GM19468 (cell line): ENCODE results near the gene MAST4.

Source experiments
- ATAC-seq: cut with Tn5 transposase; IDR thresholded peaks from one replicate; pipeline ENCODE4 v1.9.1; 2021; ENCODE audit warnings: mild to moderate bottlenecking, moderate library complexity, moderate number of reproducible peaks; ENCODE audit not compliant: unreplicated experiment; ENCODE audit errors: extremely low read depth

The MAST4 gene

DNA sequence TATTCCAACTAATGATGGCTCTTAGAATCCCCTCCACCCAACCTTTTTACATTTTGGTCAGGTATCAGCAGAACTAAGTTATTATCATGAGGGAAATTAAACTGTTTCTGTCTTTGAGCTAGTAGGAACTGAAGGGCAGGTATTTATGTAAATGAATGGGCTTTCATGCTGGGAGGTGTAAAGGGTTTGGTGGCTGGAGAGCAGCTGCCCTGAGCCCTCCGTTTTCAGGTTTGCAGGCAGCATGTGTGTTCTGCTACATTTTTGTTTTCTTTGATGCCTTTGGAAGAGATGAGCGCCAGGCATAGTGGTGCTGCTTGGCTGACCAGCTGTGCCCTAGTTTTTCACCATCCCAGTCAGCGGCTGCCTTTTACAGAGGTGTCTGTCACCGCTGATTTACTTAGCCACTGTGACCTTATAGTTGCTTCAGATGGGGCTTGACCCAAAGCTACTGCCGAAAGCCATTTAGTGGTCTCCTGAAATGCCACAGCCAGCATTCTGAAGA, 231.9 kb downstream of the MAST4 start:
- ATAC-seq, result no peak

DNA sequence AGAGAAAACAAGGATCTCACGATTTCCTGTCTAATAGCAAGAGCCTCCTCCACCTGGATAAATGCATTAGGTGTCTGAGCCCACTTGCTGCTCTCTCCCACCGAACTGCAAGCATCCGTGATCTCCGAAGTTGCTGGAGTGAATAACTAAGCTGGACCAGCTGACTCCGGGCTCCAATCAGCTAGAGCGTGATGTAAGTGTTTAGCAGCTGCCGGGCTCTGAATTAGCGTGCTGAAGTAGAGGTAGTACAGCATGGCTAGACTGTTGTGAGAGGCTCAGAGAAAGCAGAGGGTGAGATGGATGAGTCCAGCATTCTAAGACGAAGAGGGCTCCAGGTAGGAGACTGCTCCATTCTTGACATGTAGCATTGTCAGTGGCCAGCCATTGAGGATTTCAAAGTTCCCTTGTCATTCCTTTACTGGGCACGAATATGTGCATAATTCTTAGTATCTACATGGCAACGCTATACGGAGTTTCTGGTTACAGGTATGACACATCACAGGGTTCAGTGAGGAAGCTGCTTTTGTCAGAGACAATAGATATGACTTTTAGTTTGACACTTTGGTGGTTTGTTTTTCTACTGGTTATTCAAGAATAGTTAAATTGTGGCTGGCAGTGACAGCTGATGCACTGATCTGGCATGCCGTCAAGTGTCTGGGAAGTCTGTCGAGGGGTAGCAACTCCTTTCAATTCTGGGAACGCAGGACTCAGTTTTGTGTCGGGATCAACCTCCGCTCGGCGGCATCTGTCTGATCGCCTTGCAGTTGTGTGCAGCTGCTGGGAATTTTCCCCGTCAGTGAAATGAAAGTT, 232.6 kb downstream of the MAST4 start:
- no peak for ATAC-seq

DNA sequence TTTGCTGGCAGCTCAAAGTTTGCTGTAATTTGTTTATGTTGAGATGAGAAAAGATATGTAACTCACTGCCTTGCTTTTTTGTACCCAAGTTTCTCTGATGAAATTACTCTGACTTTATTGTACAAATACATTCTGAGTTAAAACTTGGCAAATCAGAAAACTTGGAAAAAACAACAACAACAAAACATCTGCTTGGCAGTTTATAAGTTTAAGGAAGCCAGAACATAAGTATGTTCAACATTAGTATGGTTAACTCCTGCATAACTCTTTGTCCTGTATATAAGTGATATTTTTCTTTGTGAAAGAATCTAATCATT, 233.1 kb downstream of the MAST4 start:
- no peak for ATAC-seq

DNA sequence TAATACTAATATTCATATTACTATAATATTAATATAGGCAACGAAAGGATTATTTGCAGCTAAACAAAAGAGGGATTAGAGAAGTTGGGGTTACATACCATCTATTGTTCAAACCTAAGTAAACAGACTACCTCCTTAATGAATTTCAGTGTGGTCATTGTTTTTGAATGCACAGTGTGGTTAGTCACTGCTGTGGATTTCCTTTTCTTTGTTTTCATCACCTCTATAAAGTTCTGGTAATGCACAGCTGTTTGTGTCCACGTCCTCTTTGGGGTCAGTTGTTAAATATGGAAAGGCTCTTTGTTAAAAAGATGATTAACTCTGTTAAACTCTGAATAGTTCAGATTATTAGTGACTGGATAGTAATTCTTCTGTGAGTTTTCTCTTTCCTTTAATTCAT, 233.6 kb downstream of the MAST4 start:
- no peak for ATAC-seq

GRCh38 chr5:66830636-66831035, 234.4 kb downstream of the MAST4 start:
- ATAC-seq, result no peak

GRCh38 chr5:66839636-66840185, 243.5 kb downstream of the MAST4 start:
- no peak for ATAC-seq

DNA sequence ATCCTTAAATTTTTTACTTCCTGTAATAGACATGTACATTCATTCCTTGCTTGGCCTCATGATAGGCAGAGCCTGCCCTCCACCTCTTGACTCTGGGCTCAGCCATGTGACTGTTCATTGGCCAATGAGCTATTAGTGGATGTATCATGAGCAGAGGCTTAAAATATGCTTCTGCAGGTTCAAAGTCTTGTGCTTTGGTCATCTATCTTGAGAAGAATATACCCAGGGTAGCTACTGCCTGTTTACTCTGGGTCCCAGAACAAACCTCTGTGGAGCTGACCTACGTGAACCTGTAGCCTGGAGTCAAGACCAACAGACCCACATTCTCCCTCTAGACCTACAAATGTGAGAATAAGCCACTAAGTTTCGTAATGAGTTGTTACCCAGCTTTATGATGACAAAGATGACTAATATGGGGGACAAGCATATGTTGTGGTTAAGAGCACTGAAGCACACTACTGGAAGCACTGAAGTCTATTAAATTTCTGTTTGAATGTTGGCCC, 244.4 kb downstream of the MAST4 start:
- ATAC-seq, result peak; percentile 98

DNA sequence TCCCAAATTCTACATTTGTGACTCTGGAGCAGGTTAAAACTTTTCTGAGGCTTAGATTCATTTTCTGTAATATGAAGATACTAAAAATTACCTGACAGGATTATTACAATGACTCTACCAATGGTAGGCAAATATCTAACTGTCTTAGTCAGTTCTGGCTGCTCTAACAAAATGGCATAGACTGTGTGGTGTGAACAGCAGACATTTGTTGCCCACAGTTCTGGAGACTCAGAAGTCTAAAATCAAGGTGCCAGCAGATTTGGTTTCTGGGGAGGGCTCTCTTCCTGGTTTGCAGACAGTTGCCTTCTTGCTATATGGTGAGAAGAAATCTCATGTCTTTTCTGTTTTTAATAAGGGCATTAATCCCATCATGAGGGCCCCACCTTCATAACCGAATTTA, 245.1 kb downstream of the MAST4 start:
- no peak for ATAC-seq

GRCh38 chr5:66842540-66842939, 246.3 kb downstream of the MAST4 start:
- ATAC-seq, result no peak

DNA sequence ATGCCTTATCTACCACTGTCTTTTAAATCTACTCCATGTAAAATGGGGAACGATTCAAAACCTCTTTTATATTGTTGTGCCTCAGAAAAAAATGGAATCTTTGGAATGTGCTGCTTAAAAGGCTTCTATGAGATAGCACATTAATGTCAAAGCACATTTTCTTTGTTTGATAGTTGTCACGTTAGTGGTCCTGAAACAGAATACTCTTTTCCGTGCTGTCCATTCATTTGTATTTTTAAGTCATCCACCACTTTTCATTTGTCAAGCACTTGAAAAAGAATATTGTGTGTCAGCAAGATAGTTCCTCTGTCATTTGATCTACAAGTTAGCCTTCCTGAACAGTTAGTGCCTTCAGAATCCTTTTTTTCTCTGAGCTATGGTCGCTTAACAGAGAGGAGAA, 246.9 kb downstream of the MAST4 start:
- no peak for ATAC-seq

GRCh38 chr5:66848749-66849641, 252.8 kb downstream of the MAST4 start:
- no peak for ATAC-seq

GRCh38 chr5:66849803-66850202, 253.6 kb downstream of the MAST4 start:
- ATAC-seq, result no peak

- no peak for ATAC-seq
Measured at GRCh38 chr5:66850354-66851075, 254.3 kb downstream of the MAST4 start.

- no peak for ATAC-seq
Measured at GRCh38 chr5:66851306-66851705, 255.1 kb downstream of the MAST4 start.

DNA sequence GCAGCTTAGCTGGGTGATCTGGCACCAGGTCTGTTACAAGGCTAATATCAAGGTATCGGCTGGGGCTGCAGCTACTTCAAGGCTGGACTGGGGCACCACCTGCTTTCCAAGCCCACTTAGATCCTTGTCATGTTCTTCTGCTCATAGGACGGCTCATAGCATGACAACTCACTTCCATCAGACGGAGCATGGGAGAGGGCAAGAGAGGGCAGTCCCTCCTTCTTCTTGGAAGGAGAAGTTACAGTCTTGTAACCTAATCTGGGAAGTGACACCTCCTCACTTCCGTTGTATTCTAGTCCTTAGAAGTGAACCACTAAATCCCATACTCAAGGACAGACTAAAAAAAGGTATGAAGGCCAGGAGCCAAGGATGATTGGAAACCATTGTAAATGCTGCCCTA, 258.2 kb downstream of the MAST4 start:
- no peak for ATAC-seq

- ATAC-seq, result no peak
Measured at GRCh38 chr5:66856041-66856805, 260.0 kb downstream of the MAST4 start.

DNA sequence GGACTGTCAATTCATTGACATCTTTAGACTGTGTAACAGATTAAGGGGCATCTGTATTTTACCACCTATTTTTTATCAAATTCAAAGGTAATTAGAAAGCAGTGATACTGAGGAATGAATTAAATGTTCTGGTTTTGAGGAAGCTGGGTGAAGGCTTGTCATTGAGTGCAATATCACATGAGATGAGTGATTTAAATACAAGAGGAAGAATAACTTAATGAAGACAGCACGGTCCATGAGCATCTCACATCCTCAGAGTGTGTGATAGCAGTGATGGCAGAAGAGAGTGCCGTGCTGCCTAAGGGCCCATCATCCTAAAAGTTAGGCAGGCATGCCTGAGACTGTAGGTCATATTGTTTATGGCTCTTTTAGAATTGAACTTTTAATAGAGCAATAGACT, 263.3 kb downstream of the MAST4 start:
- no peak for ATAC-seq

GRCh38 chr5:66860199-66860975, 264.2 kb downstream of the MAST4 start:
- no peak for ATAC-seq

DNA sequence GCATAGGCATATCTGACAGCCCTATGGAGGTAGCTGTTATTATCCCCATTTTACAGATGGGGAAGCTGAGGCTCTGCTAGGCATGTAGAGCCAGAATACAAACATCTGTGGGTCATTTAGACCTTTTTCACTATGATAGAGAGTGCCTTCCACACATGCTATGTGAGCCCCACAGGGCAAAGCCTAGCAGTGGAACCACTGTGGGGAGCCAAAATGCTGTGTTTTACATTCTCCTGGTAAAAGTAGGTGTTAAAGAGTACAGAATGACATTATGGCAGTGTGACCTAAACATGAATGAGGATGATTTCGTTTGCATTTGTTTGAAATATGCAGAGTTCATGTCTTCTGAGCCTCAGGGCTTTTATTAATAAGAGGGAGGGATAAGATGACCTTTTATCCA, 265.2 kb downstream of the MAST4 start:
- ATAC-seq, result no peak
